HG03175 (cell line): ENCODE measurements around the gene PKDCC.

Experiments
- ATAC-seq: cut with Tn5 transposase; IDR thresholded peaks from one replicate; pipeline ENCODE4 v1.9.1; 2021; ENCODE audit warnings: mild to moderate bottlenecking, moderate library complexity; ENCODE audit not compliant: unreplicated experiment

The PKDCC gene

DNA sequence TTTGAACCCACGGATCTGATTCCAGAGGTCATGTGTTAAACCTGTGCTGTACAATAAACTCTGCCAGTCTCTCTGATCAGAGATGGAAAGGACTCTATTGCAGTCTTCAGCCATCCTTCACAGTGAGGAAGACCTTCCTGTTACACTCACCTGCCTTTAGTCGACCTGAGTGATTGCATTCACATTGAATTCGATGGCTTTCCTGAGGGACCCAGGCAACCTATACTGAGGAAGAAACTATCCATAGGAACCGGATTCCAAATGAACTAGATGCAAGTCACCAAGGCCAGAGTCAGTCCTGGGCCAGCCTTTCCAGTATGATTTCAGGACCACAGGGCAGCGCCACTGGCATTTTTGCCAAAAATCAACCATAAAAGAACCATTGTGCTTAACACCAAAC lies 56.8 kb downstream of the PKDCC start:
- ATAC-seq = no peak

DNA sequence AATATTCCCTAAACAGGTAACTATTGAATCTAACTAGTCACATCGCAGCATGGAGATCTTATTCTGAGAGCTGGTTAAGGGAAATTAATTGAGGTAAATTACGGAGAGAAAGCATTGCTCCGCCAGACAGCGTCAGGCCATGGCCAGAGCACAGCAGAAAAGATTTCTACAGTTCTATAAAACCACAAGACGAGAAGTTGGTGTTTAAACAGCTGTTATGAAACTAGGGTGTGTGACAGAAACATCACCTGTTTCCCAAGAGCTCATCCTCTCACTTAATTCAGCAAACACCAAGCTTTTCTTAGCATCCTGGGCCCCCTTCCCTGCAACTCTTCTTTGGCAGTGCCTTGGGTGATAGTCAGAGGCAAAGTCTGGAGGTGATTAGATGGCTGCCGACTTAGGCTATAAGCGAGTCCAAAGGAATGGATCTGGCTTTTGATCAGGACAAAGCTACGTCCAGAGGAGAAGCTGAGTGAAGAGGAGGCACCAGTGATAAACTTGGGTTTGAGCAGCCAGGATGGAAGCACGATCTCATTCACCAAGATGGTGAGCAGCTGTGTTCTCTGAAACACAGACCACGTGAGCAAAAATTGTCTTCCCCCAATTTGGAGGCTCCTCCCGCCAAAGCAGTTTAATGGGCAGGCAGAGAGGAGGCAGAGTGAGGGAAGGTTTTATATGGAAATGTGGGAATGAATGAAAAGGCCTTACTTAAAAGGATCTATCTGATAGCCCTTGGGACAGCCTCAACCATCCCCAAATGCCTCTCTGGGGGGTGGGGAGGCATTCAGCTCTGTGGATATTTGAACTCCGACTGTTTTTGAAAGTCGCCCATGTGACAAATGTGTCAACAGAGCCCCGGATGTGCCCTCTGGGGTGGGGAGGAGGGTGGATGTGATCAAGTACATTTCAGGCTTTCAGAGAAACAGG lies 57.8 kb downstream of the PKDCC start:
- ATAC-seq = peak; percentile 55

DNA sequence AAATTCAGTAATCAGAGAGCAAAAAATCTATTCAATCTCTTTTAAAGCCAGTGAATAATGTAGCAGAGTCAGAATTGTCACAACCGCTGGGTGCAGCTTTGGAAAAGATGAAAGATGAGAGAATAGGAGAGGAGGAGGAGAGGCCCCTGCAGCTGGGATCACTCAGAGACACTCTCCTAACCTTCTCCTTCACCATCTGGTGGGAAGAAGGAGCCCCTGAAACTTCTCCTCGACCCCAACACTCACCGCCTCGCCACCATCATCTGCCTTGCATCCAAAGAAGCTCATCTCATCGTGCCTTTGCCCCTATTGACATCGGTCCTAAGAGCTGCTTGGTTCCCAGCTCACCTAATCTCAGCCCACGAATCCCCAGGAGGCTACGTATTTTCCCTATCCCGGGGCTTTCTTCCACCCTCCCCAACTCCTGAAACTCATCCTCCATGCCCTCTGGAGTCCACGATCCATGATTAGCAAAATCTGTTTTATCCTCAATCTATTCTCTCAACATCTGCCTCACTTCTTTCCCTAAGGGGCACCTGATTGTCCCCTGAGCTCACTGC lies 58.5 kb downstream of the PKDCC start:
- ATAC-seq = no peak

DNA sequence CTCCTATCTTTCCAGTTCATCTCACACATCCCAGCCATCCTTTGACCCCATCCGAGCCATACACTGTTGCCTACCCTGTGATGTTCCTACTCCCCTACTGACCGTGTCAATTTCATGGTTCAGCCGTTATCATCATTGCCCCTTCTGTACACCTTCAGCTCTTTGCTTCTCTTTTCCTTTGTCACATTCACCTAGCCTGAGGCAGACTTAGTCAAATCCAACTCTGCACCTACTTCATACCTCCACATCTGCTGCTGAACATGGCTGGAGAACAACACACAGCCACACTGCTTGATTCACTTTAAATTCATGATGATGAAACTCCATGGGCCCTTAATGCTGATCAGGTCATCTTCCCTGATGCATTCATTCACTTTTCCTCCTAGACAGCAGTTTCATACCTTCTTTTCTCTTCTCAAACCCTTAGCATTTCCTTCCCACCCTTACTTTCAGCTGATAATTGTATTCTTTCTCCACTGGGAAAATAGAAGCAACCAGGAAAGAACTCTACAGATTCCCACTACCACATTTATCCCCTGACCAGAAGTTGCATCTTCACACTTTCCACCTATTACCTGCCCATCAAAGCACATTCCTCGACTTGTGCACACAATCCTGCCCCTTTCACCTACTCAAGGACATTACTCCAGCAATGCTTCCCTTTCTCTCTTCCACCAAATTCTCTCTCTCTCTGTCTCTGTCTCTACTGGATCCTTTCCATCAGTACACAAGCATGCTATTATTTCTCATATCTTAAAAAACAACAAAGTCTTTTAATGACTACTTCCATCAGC lies 59.6 kb downstream of the PKDCC start:
- no peak for ATAC-seq
